HG03095 (cell line): ENCODE measurements around the gene ANO9.

ENCODE experiments used
- ATAC-seq: cut with Tn5 transposase; IDR thresholded peaks from one replicate; pipeline ENCODE4 v1.9.1; 2021; ENCODE audit warnings: moderate library complexity; ENCODE audit not compliant: unreplicated experiment

Gene ANO9

DNA sequence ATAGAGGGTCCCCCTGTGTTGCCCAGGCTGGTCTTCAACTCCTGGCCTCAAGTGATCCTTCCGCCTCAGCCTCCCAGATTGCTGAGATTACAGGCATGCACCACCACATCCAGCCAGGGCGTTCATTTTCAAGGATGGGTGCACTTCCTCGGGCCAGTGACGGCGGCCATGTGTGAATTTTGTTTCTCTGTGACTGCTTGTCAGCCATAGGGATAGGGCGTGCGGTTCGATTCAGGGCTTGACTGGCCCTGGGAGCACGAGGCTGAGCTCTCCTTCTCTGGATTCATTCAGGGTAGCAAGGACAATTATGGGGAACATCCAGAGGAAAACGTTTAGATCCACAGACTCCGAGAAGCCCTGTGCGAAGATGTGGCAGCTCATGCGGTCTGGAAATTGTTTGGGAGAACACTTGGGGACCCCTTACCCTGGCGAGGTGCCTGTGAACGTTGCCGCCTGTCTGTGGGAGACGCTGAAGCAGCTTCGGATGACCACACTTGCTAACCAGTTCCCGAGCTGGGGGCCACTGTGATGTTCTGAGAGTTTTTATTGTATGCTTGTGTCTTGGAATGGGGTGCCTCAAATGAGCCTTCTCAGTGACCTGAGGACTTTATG lies 11.2 kb upstream of the ANO9 start:
- ATAC-seq: no peak

- no peak for ATAC-seq
These were observed 10.5 kb upstream of the ANO9 start for GRCh38 chr11:452203-452744.

DNA sequence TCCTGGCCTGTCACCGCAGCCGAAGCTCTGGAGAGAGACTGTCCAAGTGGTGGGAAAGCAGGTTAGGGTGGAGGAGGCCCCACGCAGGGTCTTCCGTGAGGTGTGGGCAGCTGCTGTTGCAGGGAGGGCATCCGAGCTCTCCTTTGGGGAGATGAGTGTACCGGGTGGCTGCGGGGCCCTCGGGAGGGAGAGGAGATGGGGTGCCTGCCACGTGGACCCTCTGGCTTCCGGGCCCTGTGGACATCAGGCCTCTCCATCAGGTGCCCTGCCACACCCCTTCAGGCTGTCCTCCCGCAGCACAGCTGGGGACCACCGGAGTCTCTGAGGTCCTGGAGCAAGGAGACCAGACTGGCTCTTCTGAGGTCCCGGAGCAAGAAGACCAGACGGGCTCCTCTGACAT lies 9.9 kb upstream of the ANO9 start:
- no peak for ATAC-seq

DNA sequence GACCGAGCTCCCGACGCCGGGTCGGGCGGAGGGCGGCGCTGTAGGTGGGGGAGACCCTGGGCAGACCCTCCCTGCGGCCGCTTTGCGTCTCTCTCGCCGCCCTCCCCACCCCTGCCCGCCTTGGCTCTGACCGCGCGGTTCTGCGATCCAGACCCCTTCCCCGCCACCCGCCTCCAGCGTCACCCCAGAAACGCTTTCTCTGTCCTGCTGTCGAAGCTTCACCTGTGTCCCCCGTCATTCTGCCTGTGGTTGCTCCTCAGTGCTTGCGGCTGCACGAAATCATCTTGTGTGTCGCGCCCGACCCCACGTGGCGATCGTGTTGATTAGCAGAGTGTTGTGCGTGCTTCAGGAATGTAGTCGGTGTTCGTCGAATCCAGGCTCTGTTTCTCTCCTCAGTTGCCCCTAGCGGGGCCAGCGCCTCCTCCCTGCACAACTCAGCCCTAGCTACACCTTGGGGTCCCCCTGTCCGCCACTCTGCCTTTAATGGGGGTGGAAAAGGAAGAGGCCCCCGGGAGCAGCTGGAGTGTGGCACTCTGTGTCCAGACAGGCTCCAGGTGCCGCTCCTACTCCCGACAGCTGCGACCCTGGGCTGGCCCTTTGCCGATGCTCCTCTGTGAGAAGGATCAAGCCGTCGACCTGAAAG lies 9.1 kb upstream of the ANO9 start:
- ATAC-seq: no peak

GRCh38 chr11:449889-450808 lies 8.3 kb upstream of the ANO9 start, which contains the start of gene PTDSS2:
Gene PTDSS2, plus strand, starts transcription at chr11:450279. Its CDS starts 177 bp downstream, at chr11:450456.
- peak; percentile 62 for ATAC-seq

- ATAC-seq: peak; percentile 46
These were observed 6.3 kb upstream of the ANO9 start for GRCh38 chr11:447923-448731.

DNA sequence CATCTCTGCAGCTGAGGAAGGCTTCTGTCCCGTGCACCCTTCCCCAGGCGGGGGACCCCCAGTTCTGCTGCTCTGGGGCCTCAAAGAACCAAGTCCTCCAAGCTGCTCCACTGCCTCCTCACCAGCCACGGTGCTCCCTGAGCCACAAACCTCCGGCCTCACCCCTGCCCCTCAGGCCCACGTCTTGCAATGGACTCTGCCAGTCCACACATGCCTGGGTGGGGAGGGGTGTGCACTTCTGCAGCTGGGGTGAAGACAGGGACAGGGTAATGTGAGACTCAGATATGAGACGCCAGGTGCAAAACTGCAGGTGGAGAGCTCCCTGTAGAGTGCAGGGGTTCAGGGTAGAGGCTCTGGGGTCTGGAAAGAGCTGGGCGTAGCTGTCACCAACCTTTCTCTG lies 5.1 kb upstream of the ANO9 start:
- ATAC-seq: no peak

DNA sequence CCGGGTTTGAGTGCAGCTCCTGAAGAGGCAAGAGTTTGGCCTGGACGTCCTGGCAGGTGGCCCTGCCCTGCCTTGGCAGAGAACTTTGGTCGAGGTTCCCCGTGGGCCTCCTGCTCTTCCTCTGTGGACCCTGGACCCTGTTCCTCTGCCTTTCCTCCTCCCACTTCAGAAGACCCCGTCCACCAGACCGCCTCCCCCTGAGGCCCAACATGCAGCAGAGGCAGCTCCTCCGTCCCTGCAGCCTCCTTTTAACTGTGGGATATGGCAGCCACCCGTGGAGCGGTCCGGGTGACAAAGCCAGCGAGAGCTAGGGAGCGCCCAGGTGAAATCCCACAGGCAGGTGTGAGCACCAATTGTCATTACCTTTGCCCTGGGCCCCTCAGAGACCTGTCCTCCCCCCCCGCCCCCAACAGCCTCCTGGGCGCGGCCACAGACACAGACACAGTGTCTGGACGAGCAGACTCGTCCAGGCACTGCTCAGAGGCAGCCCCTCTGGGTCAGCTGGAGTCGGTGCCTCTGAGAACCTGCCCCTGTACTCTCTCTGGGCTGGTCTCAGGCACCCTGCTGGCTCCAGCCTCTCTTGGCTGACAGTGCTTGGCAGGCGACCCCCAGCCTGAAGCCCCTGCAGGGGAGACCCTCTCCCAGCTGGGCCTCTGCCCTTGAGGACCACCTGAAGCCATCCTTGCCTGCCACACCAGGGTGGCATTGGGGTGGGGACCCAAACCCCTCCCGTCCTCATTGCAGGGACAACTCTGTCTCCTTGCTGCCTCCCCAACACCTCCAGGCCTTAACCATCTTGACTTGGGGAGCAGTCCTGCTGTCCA lies 4.2 kb upstream of the ANO9 start:
- no peak for ATAC-seq

DNA sequence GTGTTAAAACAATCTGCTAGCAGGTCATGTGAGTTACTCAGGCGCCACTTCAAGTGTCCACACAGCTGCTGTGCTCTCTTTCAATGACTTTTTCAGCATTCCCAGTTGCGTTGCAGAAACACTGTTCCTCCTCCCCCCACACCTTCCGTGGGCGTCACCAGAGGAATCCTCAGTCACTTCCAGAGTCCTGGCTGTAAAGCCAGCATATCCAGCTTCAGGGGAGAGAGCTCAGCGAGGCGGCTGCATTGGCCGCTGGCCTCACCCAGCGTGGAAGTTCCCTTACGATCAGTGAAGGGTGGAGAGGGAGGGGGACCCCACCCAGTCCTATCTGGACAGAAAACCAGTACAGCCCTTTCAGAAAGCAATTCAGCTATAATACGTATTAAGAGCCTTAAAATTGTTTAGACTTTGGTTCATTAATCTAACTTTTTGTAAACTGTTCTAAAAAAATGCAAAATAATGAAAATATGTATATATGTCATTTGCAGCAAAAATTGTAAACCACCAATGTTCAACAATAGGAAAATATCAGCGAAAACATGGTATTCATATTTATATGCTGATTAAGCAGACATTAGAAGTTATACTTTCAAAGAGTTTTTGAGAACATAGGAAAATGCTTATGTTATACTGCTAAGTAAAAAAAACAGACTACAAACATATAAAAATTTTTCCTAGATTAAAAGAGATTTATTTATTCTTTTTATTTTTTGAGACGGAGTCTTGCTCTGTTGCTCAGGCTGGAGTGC lies 2.8 kb upstream of the ANO9 start:
- ATAC-seq: no peak

DNA sequence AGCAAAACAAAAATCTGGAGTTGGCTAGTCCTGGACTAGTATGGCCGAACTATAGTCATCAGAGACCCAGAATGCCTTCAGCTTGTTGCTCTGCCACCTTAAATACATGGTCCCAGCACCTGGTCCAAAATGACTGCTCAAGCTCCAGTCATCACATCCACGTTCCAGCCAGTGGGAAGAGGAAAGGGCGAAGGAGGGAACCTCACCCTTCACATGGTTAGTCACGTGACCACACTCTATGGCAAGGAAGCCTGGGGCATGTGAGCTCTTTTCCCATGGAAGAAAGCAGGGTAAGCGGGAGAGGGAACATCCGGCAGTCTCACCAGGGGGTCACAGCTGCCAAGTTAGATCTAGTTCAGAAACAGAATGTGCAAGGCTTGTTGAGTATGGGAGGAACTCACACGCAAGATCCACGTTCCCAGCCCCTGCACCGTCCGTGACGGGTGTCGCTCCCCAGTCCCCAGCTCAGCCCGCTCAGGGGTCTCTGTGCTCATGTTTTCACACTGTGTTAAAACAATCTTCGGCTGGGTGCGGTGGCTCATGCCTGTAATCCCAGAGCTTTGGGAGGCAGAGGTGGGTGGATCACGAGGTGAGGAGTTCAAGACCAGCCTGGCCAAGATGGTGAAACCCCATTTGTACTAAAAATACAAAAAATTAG lies 1.9 kb upstream of the ANO9 start:
- no peak for ATAC-seq

- no peak for ATAC-seq
These were observed 835 bp upstream of the ANO9 start for GRCh38 chr11:442611-443081.

DNA sequence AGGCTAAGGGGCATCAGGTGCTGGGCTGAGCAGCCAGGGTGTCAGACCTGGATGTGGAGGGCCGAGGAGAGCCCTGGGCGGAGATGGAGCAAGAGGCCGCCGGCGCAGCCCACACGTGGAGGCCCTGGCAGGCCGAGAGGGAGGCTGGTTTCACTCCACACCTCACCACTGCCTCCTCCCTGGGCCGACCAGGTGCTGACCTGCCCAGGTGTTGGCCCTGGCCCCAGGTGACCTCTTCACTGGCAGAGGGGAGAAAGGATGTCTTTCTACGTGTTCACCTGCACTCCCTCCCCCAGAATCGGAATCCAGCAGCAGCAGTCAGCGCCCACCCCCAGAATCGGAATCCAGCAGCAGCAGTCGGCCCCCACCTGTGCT lies 781 bp downstream of the ANO9 start:
- ATAC-seq: no peak

- ATAC-seq: no peak
These were observed 1.5 kb downstream of the ANO9 start for GRCh38 chr11:440065-441042.

DNA sequence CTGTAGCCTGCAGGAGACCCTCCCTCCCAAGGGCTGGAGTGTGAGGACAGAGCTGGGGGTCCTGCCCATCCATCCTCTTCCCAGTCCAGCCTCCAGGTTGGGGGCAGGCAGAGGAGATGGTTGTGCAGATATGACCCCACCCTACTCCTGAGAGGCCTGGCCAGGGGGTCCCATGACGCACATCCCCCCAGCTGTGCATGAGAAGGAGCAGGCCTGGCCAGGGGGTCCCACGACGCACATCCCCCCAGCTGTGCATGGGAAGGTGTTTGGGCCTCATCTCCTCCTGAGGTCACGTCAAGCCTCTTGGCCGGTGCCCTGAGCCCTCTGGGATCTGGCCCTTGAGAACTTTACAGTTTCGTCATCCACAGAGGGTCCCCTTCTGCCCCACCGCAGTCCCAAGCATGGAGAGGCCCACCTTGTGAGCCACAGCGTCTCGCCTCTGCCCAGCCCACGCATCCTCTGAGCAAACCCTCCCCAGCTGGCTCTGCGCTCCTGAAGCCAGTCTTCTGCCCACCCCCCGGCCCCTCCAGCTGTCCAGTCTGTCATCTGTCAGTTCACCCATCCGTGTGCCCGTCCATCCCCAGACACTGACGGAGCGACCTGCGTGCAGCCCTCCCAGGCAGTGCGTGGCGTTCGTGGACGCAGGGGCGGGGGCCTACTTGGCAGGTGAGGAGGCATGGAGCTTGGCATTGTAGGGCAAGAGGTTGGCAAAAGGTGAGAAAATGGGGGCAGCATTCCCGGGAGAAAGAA lies 2.3 kb downstream of the ANO9 start:
- no peak for ATAC-seq

GRCh38 chr11:438101-438844 lies 3.5 kb downstream of the ANO9 start:
- ATAC-seq: no peak
